Lower leg skin (tissue), 3 donors: ENCODE data around the gene SHANK1.

Experiments
- CTCF ChIP-seq, 3 donors: fragments of 450-650 bp; IDR thresholded peaks; one replicate each; pipeline ENCODE4 v1.5.1; 2016; ENCODE audit warnings: antibody characterized with exemption in 3 of 3, mild to moderate bottlenecking in 3 of 3, moderate library complexity in 2 of 3
- POLR2A ChIP-seq, 2 donors: fragments of 450-650 bp; IDR thresholded peaks; one replicate each; pipeline ENCODE4 v1.6.1; 2016 to 2017; ENCODE audit warnings: antibody characterized with exemption in 2 of 2, mild to moderate bottlenecking in 1 of 2, moderate library complexity in 1 of 2

- no peak for TF ChIP-seq CTCF (IDR thresholded peaks at IDR 0.05)
- no peak for TF ChIP-seq POLR2A (IDR thresholded peaks at IDR 0.05)
Measured at GRCh38 chr19:50711805-50712204, 7.8 kb downstream of the SHANK1 start.
